HG03103 (cell line): ENCODE data around the gene NR2C1.

Experiments used
- ATAC-seq: cut with Tn5 transposase; IDR thresholded peaks from one replicate; pipeline ENCODE4 v1.9.1; 2021; ENCODE audit warnings: low read depth; ENCODE audit not compliant: unreplicated experiment

Gene NR2C1

GRCh38 chr12:95088379-95088778 is 15.0 kb upstream of the NR2C1 start:
- ATAC-seq: peak; percentile 76

GRCh38 chr12:95085612-95086011 is 12.2 kb upstream of the NR2C1 start:
- no peak for ATAC-seq

- no peak for ATAC-seq
These were observed 10.5 kb upstream of the NR2C1 start for GRCh38 chr12:95083938-95084337.

- no peak for ATAC-seq
These were observed 10.1 kb upstream of the NR2C1 start for GRCh38 chr12:95083471-95083870.

GRCh38 chr12:95077341-95077740 is 3.9 kb upstream of the NR2C1 start:
- ATAC-seq: no peak

GRCh38 chr12:95074766-95075165 is 1.3 kb upstream of the NR2C1 start:
- no peak for ATAC-seq

- no peak for ATAC-seq
These were observed 491 bp upstream of the NR2C1 start for GRCh38 chr12:95073698-95074520.

- ATAC-seq: no peak
These were observed 3.0 kb downstream of the NR2C1 start for GRCh38 chr12:95070378-95070777.

GRCh38 chr12:95066091-95066855 is 7.1 kb downstream of the NR2C1 start:
- ATAC-seq: no peak

GRCh38 chr12:95060951-95061350 is 12.5 kb downstream of the NR2C1 start:
- no peak for ATAC-seq

GRCh38 chr12:95059984-95060383 is 13.4 kb downstream of the NR2C1 start:
- no peak for ATAC-seq

- ATAC-seq: no peak
These were observed 16.0 kb downstream of the NR2C1 start for GRCh38 chr12:95057424-95057823.

- ATAC-seq: no peak
These were observed 18.4 kb downstream of the NR2C1 start for GRCh38 chr12:95055057-95055456.

GRCh38 chr12:95054206-95054605 is 19.2 kb downstream of the NR2C1 start:
- no peak for ATAC-seq

GRCh38 chr12:95051241-95051640 is 22.2 kb downstream of the NR2C1 start:
- no peak for ATAC-seq

GRCh38 chr12:95037906-95038305 is 35.5 kb downstream of the NR2C1 start:
- ATAC-seq: no peak

GRCh38 chr12:95034750-95035149 is 38.7 kb downstream of the NR2C1 start:
- ATAC-seq: no peak

- no peak for ATAC-seq
These were observed 50.9 kb downstream of the NR2C1 start for GRCh38 chr12:95022477-95022876.

GRCh38 chr12:95017482-95017881 is 55.9 kb downstream of the NR2C1 start:
- no peak for ATAC-seq

GRCh38 chr12:95016120-95016519 is 57.3 kb downstream of the NR2C1 start:
- ATAC-seq: no peak

- ATAC-seq: no peak
These were observed 58.9 kb downstream of the NR2C1 start for GRCh38 chr12:95014554-95014953.

GRCh38 chr12:95006206-95006605 is 67.2 kb downstream of the NR2C1 start:
- ATAC-seq: no peak
